ENCODE results near the gene SH3RF3. TPM values are rescaled to one million over a fixed set of nuclear protein-coding genes. Genes with fewer than 3 reads are reported as not detected.
A peak's percentile ranks its signal among the peaks of the same experiment; 100 is the strongest.
"Not testable (repeated sequence)": the region's sequence is repeated elsewhere in the genome, so short reads cannot be mapped to it uniquely, and the experiment has no call there.

SH3RF3 gene
- total RNA-seq, 2 donors from 2014 or later, result 8.0 to 8.8 TPM

DNA sequence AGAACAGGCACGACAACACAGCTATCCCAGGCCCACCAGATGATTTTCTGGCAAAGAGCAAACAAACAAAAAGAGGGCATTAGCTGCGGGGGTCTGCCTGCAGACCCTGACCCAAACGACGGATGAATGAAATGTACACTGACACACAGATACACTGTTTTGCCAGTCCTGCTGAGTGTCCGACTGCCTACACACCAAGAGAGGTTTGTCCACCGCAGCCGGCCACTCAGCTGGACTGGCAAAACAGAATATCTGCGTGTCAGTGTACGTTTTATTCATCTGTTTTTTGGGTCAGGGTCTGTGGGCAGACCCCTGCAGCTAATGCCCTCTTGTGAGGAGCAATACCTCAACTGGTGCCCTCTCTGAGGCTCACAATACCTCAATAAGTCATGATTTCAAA lies 10.7 kb upstream of the SH3RF3 start:
- Histone ChIP-seq H3K27ac (no peak overlapping the region), H3K9me3 (no peaks in the 10 kb centered on the region), H3K4me1 (no peaks in the 10 kb centered on the region), H3K36me3 (no peaks in the 10 kb centered on the region), H3K27me3 (no peaks in the 10 kb centered on the region), H3K4me3 (no peak overlapping the region)
- no peak for DNase-seq (ENCODE audit: low spot score)
- TF ChIP-seq, protein P1, sequence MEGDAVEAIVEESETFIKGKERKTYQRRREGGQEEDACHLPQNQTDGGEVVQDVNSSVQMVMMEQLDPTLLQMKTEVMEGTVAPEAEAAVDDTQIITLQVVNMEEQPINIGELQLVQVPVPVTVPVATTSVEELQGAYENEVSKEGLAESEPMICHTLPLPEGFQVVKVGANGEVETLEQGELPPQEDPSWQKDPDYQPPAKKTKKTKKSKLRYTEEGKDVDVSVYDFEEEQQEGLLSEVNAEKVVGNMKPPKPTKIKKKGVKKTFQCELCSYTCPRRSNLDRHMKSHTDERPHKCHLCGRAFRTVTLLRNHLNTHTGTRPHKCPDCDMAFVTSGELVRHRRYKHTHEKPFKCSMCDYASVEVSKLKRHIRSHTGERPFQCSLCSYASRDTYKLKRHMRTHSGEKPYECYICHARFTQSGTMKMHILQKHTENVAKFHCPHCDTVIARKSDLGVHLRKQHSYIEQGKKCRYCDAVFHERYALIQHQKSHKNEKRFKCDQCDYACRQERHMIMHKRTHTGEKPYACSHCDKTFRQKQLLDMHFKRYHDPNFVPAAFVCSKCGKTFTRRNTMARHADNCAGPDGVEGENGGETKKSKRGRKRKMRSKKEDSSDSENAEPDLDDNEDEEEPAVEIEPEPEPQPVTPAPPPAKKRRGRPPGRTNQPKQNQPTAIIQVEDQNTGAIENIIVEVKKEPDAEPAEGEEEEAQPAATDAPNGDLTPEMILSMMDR (IDR thresholded peaks at IDR 0.05), result no peak

DNA sequence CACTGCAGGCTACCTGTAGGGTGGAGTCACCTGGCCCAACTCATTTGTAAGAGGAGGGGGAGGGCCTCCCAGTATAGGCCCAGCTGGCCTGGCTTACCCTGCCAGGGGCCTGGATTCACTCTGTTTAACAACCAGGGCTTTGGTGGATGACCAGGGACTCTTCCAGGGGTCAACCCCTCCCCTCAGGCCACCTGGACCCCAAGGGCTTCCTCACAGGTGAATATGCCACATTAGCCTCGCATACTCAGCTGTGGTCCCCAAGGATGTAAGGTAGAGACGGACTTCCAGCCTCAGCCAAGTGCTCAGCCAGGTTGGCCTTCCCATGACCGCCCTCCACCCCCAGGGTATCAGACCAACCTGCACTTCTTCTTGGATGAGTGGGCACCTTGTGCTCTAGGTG lies 8.8 kb upstream of the SH3RF3 start:
- Histone ChIP-seq H3K27ac (no peak overlapping the region), H3K9me3 (no peaks in the 10 kb centered on the region), H3K4me1 (no peaks in the 10 kb centered on the region), H3K36me3 (no peaks in the 10 kb centered on the region), H3K27me3 (no peaks in the 10 kb centered on the region), H3K4me3 (no peak overlapping the region)
- TF ChIP-seq, protein P1 (IDR thresholded peaks at IDR 0.05), result no peak
- DNase-seq (ENCODE audit: low spot score), result no peak

DNA sequence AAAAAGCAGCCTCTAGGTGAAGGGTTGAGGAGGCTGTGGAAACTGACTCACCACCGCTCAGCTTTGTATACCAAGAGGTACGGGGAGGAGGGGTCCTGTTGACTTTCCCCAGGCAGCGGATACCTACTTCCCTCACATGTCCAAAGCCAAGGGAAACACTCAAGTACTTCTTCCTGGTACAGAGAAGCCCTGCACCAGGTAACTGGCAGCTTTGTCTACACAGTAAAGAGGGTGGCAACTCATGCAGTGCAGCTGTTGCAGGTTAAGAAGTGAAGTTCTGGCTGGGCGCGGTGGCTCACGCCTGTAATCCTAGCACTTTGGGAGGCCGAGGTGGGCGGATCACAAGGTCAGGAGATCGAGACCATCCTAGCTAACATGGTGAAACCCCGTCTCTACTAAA lies 8.3 kb upstream of the SH3RF3 start:
- not testable (repeated sequence) for DNase-seq (ENCODE audit: low spot score); H3K4me3 ChIP-seq; H3K9me3 ChIP-seq; H3K4me1 ChIP-seq; H3K36me3 ChIP-seq; H3K27me3 ChIP-seq; H3K27ac ChIP-seq

DNA sequence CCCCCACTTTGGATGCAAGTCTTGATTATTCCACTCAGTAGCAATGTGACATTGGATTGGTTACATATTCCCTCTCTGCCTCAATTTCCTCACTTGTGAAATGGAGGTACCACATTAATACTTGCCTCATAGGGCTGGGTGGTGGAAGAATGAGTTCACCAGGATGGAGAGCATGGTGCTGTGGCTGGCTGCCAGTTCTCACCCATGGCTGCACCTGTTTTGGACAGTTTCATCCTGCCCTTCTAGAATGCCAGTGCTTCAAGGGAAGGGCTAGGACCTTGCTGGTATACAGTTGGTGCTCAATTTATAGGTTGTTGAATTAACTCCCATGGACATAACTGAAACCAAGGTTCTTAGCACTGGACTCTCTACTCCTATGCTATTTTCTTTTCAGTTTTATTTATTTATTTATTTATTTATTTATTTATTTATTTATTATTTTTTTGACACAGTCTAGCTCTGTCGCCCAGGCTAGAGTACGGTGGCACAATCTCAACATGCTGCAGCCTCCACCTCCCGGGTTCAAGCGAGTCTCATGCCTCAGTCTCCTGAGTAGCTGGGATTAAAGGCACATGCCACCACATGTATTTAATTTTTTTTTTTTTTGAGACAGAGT lies 5.3 kb upstream of the SH3RF3 start:
- H3K4me1 ChIP-seq, result peaks cover 0 to 6% of the 10 kb centered on the region in 2 donors

DNA sequence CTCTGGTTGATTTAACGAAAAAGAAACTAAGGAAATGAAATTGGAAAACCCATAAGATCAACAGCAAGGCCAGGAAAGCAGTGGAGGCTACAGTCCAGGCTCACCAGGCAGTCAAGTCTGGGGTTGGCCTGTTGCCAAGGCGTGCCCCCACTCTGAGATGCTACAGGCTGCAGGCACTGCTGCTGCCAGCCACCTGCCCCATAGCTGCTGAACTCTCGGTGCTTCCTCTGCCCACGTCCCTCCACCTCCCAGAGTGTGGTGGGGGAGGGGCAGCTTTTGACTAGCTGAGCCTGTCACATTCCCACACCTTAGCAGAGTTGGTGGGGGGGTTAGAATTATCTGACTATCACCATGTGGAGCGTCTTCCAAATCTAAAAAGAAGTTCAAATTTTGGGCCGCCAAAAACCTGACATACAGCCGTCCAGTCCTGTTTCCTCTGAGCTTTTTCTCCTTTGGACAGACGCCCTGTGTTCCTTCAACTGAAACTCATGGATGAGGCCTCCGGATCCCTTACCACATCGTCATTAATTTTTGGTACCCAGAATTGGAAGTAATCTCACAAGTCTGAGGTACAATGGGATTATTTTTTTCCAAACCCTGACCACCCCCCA lies 3.9 kb upstream of the SH3RF3 start:
- DNase-seq (ENCODE audit: low spot score), result no peak
- Histone ChIP-seq H3K9me3 (no peaks in the 10 kb centered on the region), H3K4me3 (no peak overlapping the region), H3K4me1 (peaks cover 0 to 15% of the 10 kb centered on the region in 2 donors), H3K27me3 (no peaks in the 10 kb centered on the region), H3K36me3 (no peaks in the 10 kb centered on the region), H3K27ac (no peak overlapping the region)
- TF ChIP-seq, protein P1 (IDR thresholded peaks at IDR 0.05), result no peak

More for the DNA sequence above, 5.3 kb upstream of the SH3RF3 start:
- TF ChIP-seq, protein P1 (IDR thresholded peaks at IDR 0.05), result no peak
- Histone ChIP-seq H3K27me3 (no peaks in the 10 kb centered on the region), H3K9me3 (no peaks in the 10 kb centered on the region), H3K27ac (no peak overlapping the region), H3K36me3 (no peaks in the 10 kb centered on the region), H3K4me3 (no peak overlapping the region)
- peak; percentile 43 for DNase-seq (ENCODE audit: low spot score)

DNA sequence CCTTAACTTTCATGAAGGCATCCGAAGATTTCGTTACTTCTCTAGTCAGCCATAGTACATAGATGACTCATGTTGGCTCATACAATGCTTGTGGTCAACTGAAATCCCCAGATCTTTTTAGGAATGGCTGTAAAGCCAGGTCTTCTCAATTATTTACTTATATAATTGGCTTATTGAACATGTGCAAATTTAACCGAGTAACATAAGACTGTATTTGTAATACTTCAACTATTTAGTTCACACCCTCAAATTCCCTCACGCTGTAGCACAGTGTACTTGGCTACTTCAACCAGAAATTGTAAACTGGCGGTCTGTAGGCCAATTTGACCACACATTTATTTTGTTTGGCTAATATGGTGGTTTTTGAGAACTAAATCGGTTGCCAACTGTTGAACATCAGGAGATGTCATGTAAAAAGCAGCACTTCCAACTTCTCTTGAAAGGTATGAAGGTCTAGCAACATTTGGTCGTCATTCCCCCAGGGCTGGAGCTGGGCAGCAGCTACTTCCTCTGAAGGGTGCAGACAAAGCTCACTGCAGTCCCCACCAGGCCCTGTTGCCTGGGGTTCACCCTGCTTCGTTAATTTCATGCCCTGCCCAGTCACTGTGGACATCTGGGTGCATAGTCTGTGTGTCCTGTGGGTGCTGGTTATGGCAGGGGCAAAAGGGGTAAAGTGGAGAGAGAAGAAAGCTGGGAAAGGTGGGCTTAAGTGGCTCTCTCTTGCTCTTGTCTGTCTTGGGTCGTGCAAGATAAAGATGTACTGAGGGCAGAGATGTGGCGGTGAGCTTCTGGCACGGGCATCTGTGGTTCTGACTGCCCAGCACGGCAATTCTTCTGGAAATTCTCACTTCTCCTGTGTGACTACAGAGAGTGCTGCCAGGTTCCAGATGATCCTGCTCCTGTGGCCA lies 3.2 kb upstream of the SH3RF3 start:
- no peaks in the 10 kb centered on the region for H3K9me3 ChIP-seq
- H3K36me3 ChIP-seq, result no peaks in the 10 kb centered on the region
- H3K4me1 ChIP-seq, result peaks cover 0 to 23% of the 10 kb centered on the region in 2 donors
- no peak overlapping the region for H3K4me3 ChIP-seq
- H3K27ac ChIP-seq, result no peak overlapping the region
- DNase-seq (ENCODE audit: low spot score), result no peak
- TF ChIP-seq, protein P1 (IDR thresholded peaks at IDR 0.05), result no peak
- no peaks in the 10 kb centered on the region for H3K27me3 ChIP-seq
